ENCODE data around the gene PDK1. TPM values are rescaled to one million over a fixed set of nuclear protein-coding genes. Genes with fewer than 3 reads are reported as not detected.

PDK1 gene
- total RNA-seq, 1 experiment from 2014 or later = 18.5 TPM

GRCh38 chr2:172510548-172510947 lies 45.3 kb upstream of the PDK1 start:
- ChIA-PET POLR2A (ENCODE audit: unreplicated experiment) (no interaction called here), CTCF (no interaction called here)
- Histone ChIP-seq H3K27ac (no peak overlapping the region), H3K79me2 (ENCODE audit: low read depth) (no peaks in the 10 kb centered on the region), H3K9me3 (ENCODE audit: insufficient read depth, low read depth) (peaks cover 21% of the 10 kb centered on the region), H3K4me3 (no peak overlapping the region), H3K9me2 (ENCODE audit: insufficient read depth) (no peaks in the 10 kb centered on the region; the same call in 1 of the 2 replicates), H3K36me3 (ENCODE audit: low read depth) (peaks cover 4% of the 10 kb centered on the region; the same call in 1 of the 2 replicates), H3K4me1 (replicated peaks; ENCODE audit: insufficient read depth) (no peaks in the 10 kb centered on the region), H3K27me3 (ENCODE audit: insufficient read depth, low read depth) (no peaks in the 10 kb centered on the region), H4K20me1 (ENCODE audit: insufficient read depth) (no peaks in the 10 kb centered on the region), H3F3A (ENCODE audit: insufficient read depth, low read depth) (0 out of 2 replicates have a peak, but pooled peaks cover 9% of the 10 kb centered on the region), H3K4me2 (no peak overlapping the region), H2AFZ (no peak overlapping the region)
- intact Hi-C loops (cut with micrococcal nuclease; ENCODE audit: unreplicated experiment) = no loop called here
- no TSS peak for BruUV-seq (replicated peaks)
- DNase-seq = no peak
- TF ChIP-seq CTCF (conservative IDR thresholded peaks at IDR 0.05) (no peak), EZH2 (IDR thresholded peaks at IDR 0.05; ENCODE audit: low read depth) (no peak)

GRCh38 chr2:172512810-172513523 lies 42.9 kb upstream of the PDK1 start:
- Histone ChIP-seq H3K4me1 (replicated peaks; ENCODE audit: insufficient read depth) (peaks cover 8% of the 10 kb centered on the region), H3K36me3 (ENCODE audit: low read depth) (no peaks in the 10 kb centered on the region), H3K9me2 (ENCODE audit: insufficient read depth) (no peaks in the 10 kb centered on the region), H3K9me3 (ENCODE audit: insufficient read depth, low read depth) (peaks cover 21% of the 10 kb centered on the region), H3K79me2 (ENCODE audit: low read depth) (no peaks in the 10 kb centered on the region), H3K4me3 (no peak overlapping the region), H3K27ac (no peak overlapping the region), H3F3A (ENCODE audit: insufficient read depth, low read depth) (no peaks in the 10 kb centered on the region), H4K20me1 (ENCODE audit: insufficient read depth) (no peaks in the 10 kb centered on the region), H2AFZ (no peak overlapping the region), H3K27me3 (ENCODE audit: insufficient read depth, low read depth) (no peaks in the 10 kb centered on the region), H3K4me2 (no peak overlapping the region)
- no peak for DNase-seq
- POLR2A ChIA-PET (ENCODE audit: unreplicated experiment) = no interaction called here
- TF ChIP-seq EZH2 (IDR thresholded peaks at IDR 0.05; ENCODE audit: low read depth) (no peak), CTCF (conservative IDR thresholded peaks at IDR 0.05) (no peak)
- intact Hi-C loops (cut with micrococcal nuclease; ENCODE audit: unreplicated experiment) = no loop called here
- BruUV-seq (replicated peaks) = no TSS peak
- CTCF ChIA-PET = interaction anchor here (0.7 kb wide), 1 partner anchor 714 kb away, joined by 18 read pairs; no protein-coding TSS in a partner anchor

- Histone ChIP-seq H3K9me2 (ENCODE audit: insufficient read depth) (no peaks in the 10 kb centered on the region), H3K9me3 (ENCODE audit: insufficient read depth, low read depth) (peaks cover 21% of the 10 kb centered on the region), H3F3A (ENCODE audit: insufficient read depth, low read depth) (no peaks in the 10 kb centered on the region), H3K4me1 (replicated peaks; ENCODE audit: insufficient read depth) (peaks cover 8% of the 10 kb centered on the region), H3K4me3 (no peak overlapping the region), H3K27me3 (ENCODE audit: insufficient read depth, low read depth) (no peaks in the 10 kb centered on the region), H3K27ac (no peak overlapping the region), H4K20me1 (ENCODE audit: insufficient read depth) (no peaks in the 10 kb centered on the region), H3K79me2 (ENCODE audit: low read depth) (no peaks in the 10 kb centered on the region), H3K36me3 (ENCODE audit: low read depth) (no peaks in the 10 kb centered on the region), H3K4me2 (no peak overlapping the region), H2AFZ (no peak overlapping the region)
- CTCF ChIA-PET = interaction anchor here (0.7 kb wide), 1 partner anchor 713 kb away, joined by 18 read pairs; no protein-coding TSS in a partner anchor
- POLR2A ChIA-PET (ENCODE audit: unreplicated experiment) = no interaction called here
- DNase-seq = no peak
- intact Hi-C loops (cut with micrococcal nuclease; ENCODE audit: unreplicated experiment) = no loop called here
- TF ChIP-seq EZH2 (IDR thresholded peaks at IDR 0.05; ENCODE audit: low read depth) (no peak), CTCF (conservative IDR thresholded peaks at IDR 0.05) (no peak)
- no TSS peak for BruUV-seq (replicated peaks)
These were observed 42.4 kb upstream of the PDK1 start for GRCh38 chr2:172513524-172513900.
